Panc1 (cell line): ENCODE results near the gene PCBP4. TPM values are rescaled to one million over a fixed set of nuclear protein-coding genes. Genes with fewer than 3 reads are reported as not detected.

Experiments
- ATAC-seq: fragments of 200-7000 bp; cut with Tn5 transposase; 2 replicates; pipeline ENCODE4 v1.9.1; 2020; ENCODE audit warnings: mild to moderate bottlenecking, moderate library complexity
- BruUV-seq: library from RNA; stranded (reverse); fragments of 400-500 nt; replicated peaks from 2 replicates; lab custom pipeline; 2021; lab: Mats Ljungman, UMichigan
- CTCF ChIA-PET: fragments of 300-600 bp; sonication (Branson Sonifier 250); formaldehyde crosslinking; loops from one replicate; lab custom pipeline; 2022; ENCODE audit warnings: antibody characterized with exemption; lab: Charles Lee
- POLR2A ChIA-PET: fragments of 300-600 bp; sonication (Branson Sonifier 250); formaldehyde crosslinking; loops from one replicate; lab custom pipeline; 2022; ENCODE audit warnings: antibody characterized with exemption; lab: Charles Lee
- DNase-seq: peaks from one replicate; pipeline ENCODE4 v3.0.0-alpha.2; 2010; ENCODE audit warnings: low read depth, low spot score
- H3K27ac ChIP-seq: 2 replicates; pipeline ENCODE4 v1.5.1; 2011; ENCODE audit warnings: mild to moderate bottlenecking, low read length, inconsistent platforms
- H3K27me3 ChIP-seq: fragments of 200-500 bp; sonication (Bioruptor generic); 2 replicates; pipeline ENCODE4 v1.6.0; 2014; ENCODE audit warnings: low read length, inconsistent platforms; ENCODE audit not compliant: control insufficient read depth, insufficient read depth
- H3K36me3 ChIP-seq: fragments of 200-500 bp; sonication (Bioruptor generic); 2 replicates; pipeline ENCODE4 v1.5.1; 2014; ENCODE audit warnings: inconsistent platforms, mild to moderate bottlenecking, low read length, moderate library complexity; ENCODE audit not compliant: control insufficient read depth, insufficient read depth
- H3K4me1 ChIP-seq: 2 replicates; pipeline ENCODE4 v1.5.1; 2011; ENCODE audit warnings: inconsistent platforms, mild to moderate bottlenecking, low read length, moderate library complexity; ENCODE audit not compliant: control insufficient read depth, insufficient read depth
- H3K4me3 ChIP-seq, 2 experiments: 2 replicates each; pipeline ENCODE4 v1.5.1; 2011 to 2012; ENCODE audit warnings: low read depth in 2 of 2, low read length in 2 of 2, mild to moderate bottlenecking in 2 of 2, inconsistent platforms in 1 of 2, moderate library complexity in 1 of 2
- H3K9me3 ChIP-seq: fragments of 200-500 bp; sonication (Bioruptor generic); 2 replicates; pipeline ENCODE4 v1.5.1; 2014; ENCODE audit warnings: low read depth, mild to moderate bottlenecking, inconsistent platforms, low read length, moderate library complexity; ENCODE audit not compliant: control insufficient read depth, insufficient read depth
- CTCF ChIP-seq: fragments of 450-650 bp; IDR thresholded peaks from 2 replicates; pipeline ENCODE4 v1.5.1; 2017; ENCODE audit warnings: mild to moderate bottlenecking
- POLR2AphosphoS5 ChIP-seq: IDR thresholded peaks from 2 replicates; pipeline ENCODE4 v1.6.1; 2012; ENCODE audit warnings: mild to moderate bottlenecking, low read depth, low read length, moderate library complexity
- REST ChIP-seq, 2 experiments: IDR thresholded peaks; 2 replicates each; pipeline ENCODE4 v1.6.1; 2011 to 2012; ENCODE audit warnings: low read depth in 2 of 2, control low read depth in 1 of 2, low read length in 1 of 2, mild to moderate bottlenecking in 1 of 2, moderate library complexity in 1 of 2; ENCODE audit not compliant: insufficient read depth in 1 of 2
- SIN3A ChIP-seq: IDR thresholded peaks from 2 replicates; pipeline ENCODE4 v1.6.1; 2012; ENCODE audit warnings: low read depth, mild to moderate bottlenecking, low read length, moderate library complexity, borderline replicate concordance; ENCODE audit not compliant: insufficient read depth
- TCF7L2 ChIP-seq: IDR thresholded peaks from 2 replicates; pipeline ENCODE4 v1.6.1; 2011; ENCODE audit warnings: mild to moderate bottlenecking, low read depth, low read length, inconsistent platforms
- in situ Hi-C: cut with HindIII; loops from 2 replicates; pipeline ENCODE4 v1.10.0; 2016; ENCODE audit warnings: low sequenced_read_pairs, low pct_unique_long_range_greater_than_20kb
- intact Hi-C: fragments of 100-400 bp; cut with micrococcal nuclease; formaldehyde crosslinking; loops from one replicate; pipeline ENCODE4 v1.10.0; 2022; ENCODE audit not compliant: unreplicated experiment
- total RNA-seq: library from RNA; stranded (reverse); gene quantifications from one replicate; pipeline ENCODE4 v1.2.1, GENCODE V29; 2021; ENCODE audit not compliant: unreplicated experiment

Gene PCBP4
- total RNA-seq, 1 experiment from 2014 or later, result 58.0 TPM

GRCh38 chr3:51966922-51967383 lies 301 bp downstream of the PCBP4 start:
- ATAC-seq, result peak; percentile 32
- no peak for DNase-seq
- CTCF ChIA-PET, result no interaction called here
- H3K4me3 ChIP-seq, result peak overlapping the region; percentile 58 to 71
- BruUV-seq, result no TSS peak
- in situ Hi-C loops, result no loop called here
- no peaks in the 10 kb centered on the region for H3K27me3 ChIP-seq
- TF ChIP-seq CTCF (no peak), SIN3A (no peak), POLR2AphosphoS5 (no peak), TCF7L2 (no peak), REST (IDR thresholded peaks at IDR 0.05; ENCODE audit: insufficient read depth in 1 of 2, low read depth in 2 of 2, low read length in 1 of 2) (no peak)
- H3K9me3 ChIP-seq, result no peaks in the 10 kb centered on the region
- intact Hi-C loops, result no loop called here
- POLR2A ChIA-PET, result interaction anchor here (1.2 kb wide), 1 partner anchor 245 kb away, joined by 3 read pairs; no protein-coding TSS in a partner anchor
- no peaks in the 10 kb centered on the region for H3K36me3 ChIP-seq
- peak overlapping the region; percentile 69 for H3K27ac ChIP-seq
- H3K4me1 ChIP-seq, result peaks cover 12% of the 10 kb centered on the region

- no peak for DNase-seq
- Histone ChIP-seq H3K4me1 (peaks cover 12% of the 10 kb centered on the region), H3K9me3 (no peaks in the 10 kb centered on the region), H3K4me3 (peak overlapping the region; percentile 58 to 71), H3K36me3 (no peaks in the 10 kb centered on the region), H3K27ac (peak overlapping the region; percentile 69), H3K27me3 (no peaks in the 10 kb centered on the region)
- no peak for ATAC-seq
- no TSS peak for BruUV-seq
- in situ Hi-C loops, result no loop called here
- POLR2A ChIA-PET, result no interaction called here
- CTCF ChIA-PET, result no interaction called here
- intact Hi-C loops, result no loop called here
- TF ChIP-seq CTCF, result no peak
- TF ChIP-seq REST (IDR thresholded peaks at IDR 0.05; ENCODE audit: insufficient read depth in 1 of 2, low read depth in 2 of 2, low read length in 1 of 2), result no peak
- no peak for TF ChIP-seq TCF7L2
- TF ChIP-seq POLR2AphosphoS5, result no peak
- TF ChIP-seq SIN3A, result no peak
Observed at GRCh38 chr3:51966486-51966885, 768 bp downstream of the PCBP4 start.
